ENCODE data around the gene GIGYF2.

The GIGYF2 gene

DNA sequence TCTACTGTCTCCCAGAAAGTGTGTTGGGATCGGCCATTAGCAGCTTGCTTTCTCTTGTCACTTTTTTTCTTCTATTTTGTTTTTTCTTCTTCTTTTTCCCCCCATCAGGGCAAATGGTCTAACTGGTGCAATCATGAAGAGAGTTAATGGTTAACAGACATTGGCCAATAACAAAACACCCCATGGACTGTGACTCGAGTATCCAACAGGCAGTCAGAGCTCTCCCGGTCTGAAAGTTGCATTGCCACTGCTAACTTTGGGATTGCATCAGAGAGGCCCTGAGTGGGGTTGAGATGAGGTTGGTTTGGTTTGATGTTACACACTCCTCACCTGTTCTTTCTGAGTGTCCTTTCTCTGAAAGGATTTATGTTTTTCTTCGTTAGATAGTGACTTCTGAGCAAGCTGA, 160.0 kb downstream of the GIGYF2 start:
- in situ Hi-C loops (cut with MboI; ENCODE audit: low sequenced_read_pairs, unreplicated experiment) = loop anchor here (10.0 kb wide), 1 partner anchor 398 kb away; the partner anchor contains the start of gene ATG16L1
- no peak for DNase-seq (ENCODE audit: low spot score)

DNA sequence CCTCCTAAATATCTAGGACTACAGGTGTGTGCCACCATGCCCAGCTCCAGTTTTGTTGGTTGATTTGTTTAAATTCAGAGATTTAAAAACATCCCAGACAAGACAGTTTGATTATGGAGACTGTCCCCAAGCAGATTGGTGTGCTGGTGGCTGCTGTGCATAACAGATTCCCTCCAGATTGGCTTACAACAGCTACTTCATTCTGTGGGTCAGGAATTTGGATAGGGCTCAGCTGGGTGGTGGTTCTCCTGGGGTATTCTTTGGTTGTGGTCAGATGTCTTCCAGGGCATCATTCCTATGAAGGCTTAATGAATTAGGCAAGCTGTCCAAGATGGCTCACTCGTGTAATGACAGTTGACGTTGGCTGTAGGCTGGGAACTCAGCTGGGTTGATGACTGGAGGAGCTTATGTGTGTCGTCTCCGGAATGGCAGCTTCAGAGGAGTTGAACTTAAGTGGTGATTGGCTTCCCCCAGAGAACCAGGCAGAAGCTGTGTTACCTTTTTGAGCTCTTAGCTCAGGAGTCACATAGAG, 162.3 kb downstream of the GIGYF2 start:
- TF ChIP-seq, protein P1, sequence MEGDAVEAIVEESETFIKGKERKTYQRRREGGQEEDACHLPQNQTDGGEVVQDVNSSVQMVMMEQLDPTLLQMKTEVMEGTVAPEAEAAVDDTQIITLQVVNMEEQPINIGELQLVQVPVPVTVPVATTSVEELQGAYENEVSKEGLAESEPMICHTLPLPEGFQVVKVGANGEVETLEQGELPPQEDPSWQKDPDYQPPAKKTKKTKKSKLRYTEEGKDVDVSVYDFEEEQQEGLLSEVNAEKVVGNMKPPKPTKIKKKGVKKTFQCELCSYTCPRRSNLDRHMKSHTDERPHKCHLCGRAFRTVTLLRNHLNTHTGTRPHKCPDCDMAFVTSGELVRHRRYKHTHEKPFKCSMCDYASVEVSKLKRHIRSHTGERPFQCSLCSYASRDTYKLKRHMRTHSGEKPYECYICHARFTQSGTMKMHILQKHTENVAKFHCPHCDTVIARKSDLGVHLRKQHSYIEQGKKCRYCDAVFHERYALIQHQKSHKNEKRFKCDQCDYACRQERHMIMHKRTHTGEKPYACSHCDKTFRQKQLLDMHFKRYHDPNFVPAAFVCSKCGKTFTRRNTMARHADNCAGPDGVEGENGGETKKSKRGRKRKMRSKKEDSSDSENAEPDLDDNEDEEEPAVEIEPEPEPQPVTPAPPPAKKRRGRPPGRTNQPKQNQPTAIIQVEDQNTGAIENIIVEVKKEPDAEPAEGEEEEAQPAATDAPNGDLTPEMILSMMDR (IDR thresholded peaks at IDR 0.05; ENCODE audit: borderline replicate concordance, control extremely low read depth, extremely low read depth, insufficient read depth, missing control alignments) = no peak
- in situ Hi-C loops (cut with MboI; ENCODE audit: low sequenced_read_pairs, unreplicated experiment) = loop anchor here (10.0 kb wide), 1 partner anchor 395 kb away; the partner anchor contains the start of gene ATG16L1
- no peak for DNase-seq (ENCODE audit: low spot score)

More for the DNA sequence above, 160.0 kb downstream of the GIGYF2 start:
- TF ChIP-seq, protein P1 (IDR thresholded peaks at IDR 0.05; ENCODE audit: borderline replicate concordance, control extremely low read depth, extremely low read depth, insufficient read depth, missing control alignments) = no peak

DNA sequence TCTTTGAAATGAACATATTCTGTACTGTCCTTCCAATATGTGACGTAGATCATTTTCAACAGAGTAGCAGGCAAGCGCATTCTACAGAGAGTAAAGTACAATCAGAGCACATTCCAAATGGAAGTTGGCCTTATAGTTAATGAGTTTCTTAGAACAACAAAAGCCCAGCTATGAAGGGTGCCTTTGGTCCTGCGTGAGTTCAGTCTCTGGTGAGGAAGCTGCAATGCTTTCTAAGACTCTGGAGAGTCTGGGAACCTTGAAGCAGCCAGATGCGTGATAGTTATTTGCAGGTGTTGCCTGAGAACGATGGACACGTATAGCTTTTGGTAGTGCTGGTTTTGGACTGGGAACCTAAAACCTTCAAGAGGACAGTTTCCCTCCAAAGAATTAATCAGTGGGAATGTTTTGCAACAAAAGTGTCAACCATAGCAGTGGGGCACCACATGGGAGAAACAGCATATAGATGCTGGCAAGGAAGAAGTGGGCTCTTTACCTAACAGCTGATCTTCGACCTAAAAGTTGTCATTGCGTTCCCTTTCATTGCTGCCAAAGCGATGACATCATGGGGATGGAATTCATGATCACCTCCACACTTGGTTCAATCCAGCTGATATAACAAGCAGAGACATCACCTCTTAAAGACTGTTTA, 163.6 kb downstream of the GIGYF2 start:
- TF ChIP-seq, protein P1 (IDR thresholded peaks at IDR 0.05; ENCODE audit: borderline replicate concordance, control extremely low read depth, extremely low read depth, insufficient read depth, missing control alignments) = no peak
- in situ Hi-C loops (cut with MboI; ENCODE audit: low sequenced_read_pairs, unreplicated experiment) = no loop called here
- no peak for DNase-seq (ENCODE audit: low spot score)

DNA sequence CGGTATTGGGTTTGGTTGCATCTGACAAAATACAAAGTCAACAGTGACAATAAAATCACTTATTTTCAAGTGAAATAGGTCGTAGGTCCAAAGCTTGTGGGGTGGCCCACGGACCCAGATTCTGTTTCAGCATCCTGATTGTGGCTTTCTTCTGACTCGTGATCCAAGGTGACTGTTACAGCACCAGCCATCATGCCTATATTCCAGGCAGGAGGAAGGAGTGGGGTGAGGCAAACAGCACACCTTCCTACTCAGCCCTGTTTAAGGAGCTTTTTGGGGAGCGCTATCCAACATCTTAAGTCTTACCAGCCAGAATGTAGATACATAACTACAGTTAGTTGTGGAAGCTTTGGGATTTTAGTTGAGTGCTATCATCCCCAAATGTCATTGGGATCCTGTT, 164.2 kb downstream of the GIGYF2 start:
- in situ Hi-C loops (cut with MboI; ENCODE audit: low sequenced_read_pairs, unreplicated experiment) = no loop called here
- DNase-seq (ENCODE audit: low spot score) = no peak
- TF ChIP-seq, protein P1 (IDR thresholded peaks at IDR 0.05; ENCODE audit: borderline replicate concordance, control extremely low read depth, extremely low read depth, insufficient read depth, missing control alignments) = no peak

DNA sequence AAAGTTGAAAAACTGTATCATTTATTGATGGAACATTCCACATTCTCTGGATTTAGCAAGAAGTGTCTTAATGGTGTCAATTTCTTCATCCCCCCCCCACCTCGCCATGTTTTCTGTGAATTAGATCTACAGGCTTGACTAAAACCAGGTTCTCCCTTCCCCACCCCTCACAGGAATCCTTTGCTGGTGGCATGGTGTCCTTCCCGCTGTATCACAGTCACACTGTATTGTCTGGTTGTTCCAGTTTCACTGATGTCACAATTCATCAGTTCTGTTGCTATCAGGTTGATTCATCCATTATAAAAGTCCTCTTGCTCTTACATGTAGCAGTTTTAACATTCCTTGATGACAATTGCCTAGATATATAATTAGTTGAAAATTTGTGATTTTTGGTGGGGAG, 166.9 kb downstream of the GIGYF2 start:
- DNase-seq (ENCODE audit: low spot score) = no peak
- in situ Hi-C loops (cut with MboI; ENCODE audit: low sequenced_read_pairs, unreplicated experiment) = no loop called here
- TF ChIP-seq, protein P1 (IDR thresholded peaks at IDR 0.05; ENCODE audit: borderline replicate concordance, control extremely low read depth, extremely low read depth, insufficient read depth, missing control alignments) = no peak

DNA sequence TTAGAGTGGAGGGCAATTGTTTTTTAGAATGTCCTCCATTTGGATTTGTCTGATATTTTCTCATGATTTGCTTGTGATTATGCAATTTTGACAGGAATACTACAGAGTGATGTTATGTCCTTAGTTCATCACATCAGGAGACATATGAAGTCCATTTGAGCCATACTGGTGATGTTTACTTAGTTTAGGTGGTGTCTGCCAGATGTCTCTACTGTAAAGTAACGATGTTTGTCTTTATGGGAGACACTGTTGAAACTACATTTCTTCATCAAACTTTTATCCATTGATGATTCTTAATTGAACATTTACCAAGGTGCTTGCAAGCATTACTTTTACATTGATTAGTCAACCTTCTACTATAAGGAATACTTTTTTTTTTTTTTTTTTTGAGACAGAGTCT, 168.0 kb downstream of the GIGYF2 start:
- in situ Hi-C loops (cut with MboI; ENCODE audit: low sequenced_read_pairs, unreplicated experiment) = no loop called here
- no peak for DNase-seq (ENCODE audit: low spot score)
- TF ChIP-seq, protein P1 (IDR thresholded peaks at IDR 0.05; ENCODE audit: borderline replicate concordance, control extremely low read depth, extremely low read depth, insufficient read depth, missing control alignments) = no peak

Measured in GM13976 (cell line).